Tibial artery (tissue), 4 donors: ENCODE results near the gene GRPEL1.

Experiments
- DNase-seq, 2 donors: peaks; one replicate each; pipeline ENCODE4 v3.0.0-alpha.2; 2019
- H3K27ac ChIP-seq, 2 donors: fragments of 200-600 bp; sonication (generic) in 1 of 2; 1 replicate in 1 of 2; 2 replicates in 1 of 2; pipeline ENCODE4 v1.5.1; 2018 to 2019; ENCODE audit warnings: mild to moderate bottlenecking in 1 of 2
- H3K27me3 ChIP-seq, 2 donors: fragments of 200-600 bp; sonication (generic) in 1 of 2; one replicate each; pipeline versions ENCODE4 v1.5.1 to v1.6.0; 2016 to 2019
- H3K36me3 ChIP-seq, 3 donors: fragments of 200-600 bp; sonication (generic) in 2 of 3; one replicate each; pipeline ENCODE4 v1.5.1; 2016 to 2019; ENCODE audit warnings: mild to moderate bottlenecking in 2 of 3
- H3K4me1 ChIP-seq, 4 donors: fragments of 200-600 bp; sonication (generic) in 2 of 4; 1 replicate in 3 of 4; 2 replicates in 1 of 4; pipeline ENCODE4 v1.5.1; 2016 to 2019
- H3K4me3 ChIP-seq, 2 donors: fragments of 200-600 bp; sonication (generic) in 1 of 2; 1 replicate in 1 of 2; 2 replicates in 1 of 2; pipeline ENCODE4 v1.5.1; 2018 to 2019; ENCODE audit warnings: mild to moderate bottlenecking in 2 of 2
- H3K9me3 ChIP-seq, 3 donors: fragments of 200-600 bp; sonication (generic) in 1 of 3; one replicate each; pipeline ENCODE4 v1.5.1; 2016 to 2019
- intact Hi-C: fragments of 100-400 bp; cut with DNase I; formaldehyde crosslinking; loops from one replicate; pipeline ENCODE4 v1.15.0; 2023; ENCODE audit warnings: low total_unique reads
- TF ChIP-seq, protein P1 (sequence below), 2 experiments: fragments of 200-600 bp in 1 of 2; fragments of 450-650 bp in 1 of 2; IDR thresholded peaks; one replicate each; pipeline ENCODE4 v1.5.1; 2017 to 2019; ENCODE audit warnings: antibody characterized with exemption in 2 of 2, mild to moderate bottlenecking in 1 of 2, moderate library complexity in 1 of 2

Gene GRPEL1

DNA sequence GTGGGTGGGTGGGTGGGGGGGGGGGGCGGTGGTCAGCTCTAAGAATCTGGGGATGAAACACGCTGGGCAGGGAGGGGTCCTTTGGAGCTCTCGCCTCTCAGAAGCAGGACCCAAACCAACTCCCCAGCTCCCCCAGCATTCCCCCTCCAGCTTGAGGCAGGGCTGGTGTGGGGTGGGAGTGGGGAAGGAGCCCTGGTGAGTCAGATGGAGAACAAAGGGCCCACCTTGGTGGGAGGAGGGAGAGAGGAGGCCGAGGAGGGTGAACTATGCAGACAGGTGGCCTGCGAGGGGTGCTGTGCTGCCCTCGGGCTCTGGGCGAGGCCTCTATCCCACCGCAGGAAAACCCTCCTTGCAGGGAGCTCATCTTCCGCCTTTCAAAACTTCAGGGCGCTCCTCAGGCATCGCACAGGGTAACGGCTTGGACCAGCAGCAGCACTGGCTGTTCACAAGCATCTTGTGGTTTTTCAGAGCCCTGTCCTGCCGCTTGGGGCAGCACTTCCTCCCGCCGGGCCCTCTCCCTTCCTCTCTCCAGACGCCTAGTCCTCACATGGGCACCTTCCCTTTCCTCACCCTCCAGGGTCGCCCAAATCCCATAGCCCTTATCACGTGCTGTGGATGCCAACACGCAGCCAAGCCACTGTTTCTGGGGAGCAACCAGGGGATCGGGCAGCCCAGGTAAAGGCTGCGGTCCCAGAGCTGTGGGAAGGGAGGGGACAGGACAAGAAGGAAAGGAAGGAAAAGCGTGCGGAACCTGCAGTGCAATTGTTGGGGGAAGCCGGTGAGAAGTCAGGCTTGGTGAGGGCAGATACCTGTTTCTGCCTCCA lies 34.0 kb upstream of the GRPEL1 start:
- no peaks in the 10 kb centered on the region for H3K9me3 ChIP-seq
- H3K4me3 ChIP-seq = peak overlapping the region; percentile 69 to 82
- peaks cover 0 to 33% (median 22%) of the 10 kb centered on the region in 4 donors for H3K4me1 ChIP-seq
- no peaks in the 10 kb centered on the region for H3K36me3 ChIP-seq
- DNase-seq = peak; percentile 75 to 88
- no peaks in the 10 kb centered on the region for H3K27me3 ChIP-seq
- intact Hi-C loops = no loop called here
- TF ChIP-seq, protein P1, sequence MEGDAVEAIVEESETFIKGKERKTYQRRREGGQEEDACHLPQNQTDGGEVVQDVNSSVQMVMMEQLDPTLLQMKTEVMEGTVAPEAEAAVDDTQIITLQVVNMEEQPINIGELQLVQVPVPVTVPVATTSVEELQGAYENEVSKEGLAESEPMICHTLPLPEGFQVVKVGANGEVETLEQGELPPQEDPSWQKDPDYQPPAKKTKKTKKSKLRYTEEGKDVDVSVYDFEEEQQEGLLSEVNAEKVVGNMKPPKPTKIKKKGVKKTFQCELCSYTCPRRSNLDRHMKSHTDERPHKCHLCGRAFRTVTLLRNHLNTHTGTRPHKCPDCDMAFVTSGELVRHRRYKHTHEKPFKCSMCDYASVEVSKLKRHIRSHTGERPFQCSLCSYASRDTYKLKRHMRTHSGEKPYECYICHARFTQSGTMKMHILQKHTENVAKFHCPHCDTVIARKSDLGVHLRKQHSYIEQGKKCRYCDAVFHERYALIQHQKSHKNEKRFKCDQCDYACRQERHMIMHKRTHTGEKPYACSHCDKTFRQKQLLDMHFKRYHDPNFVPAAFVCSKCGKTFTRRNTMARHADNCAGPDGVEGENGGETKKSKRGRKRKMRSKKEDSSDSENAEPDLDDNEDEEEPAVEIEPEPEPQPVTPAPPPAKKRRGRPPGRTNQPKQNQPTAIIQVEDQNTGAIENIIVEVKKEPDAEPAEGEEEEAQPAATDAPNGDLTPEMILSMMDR (IDR thresholded peaks at IDR 0.05) = peak; percentile 62 to 74
- peak overlapping the region; percentile 88 to 92 for H3K27ac ChIP-seq

DNA sequence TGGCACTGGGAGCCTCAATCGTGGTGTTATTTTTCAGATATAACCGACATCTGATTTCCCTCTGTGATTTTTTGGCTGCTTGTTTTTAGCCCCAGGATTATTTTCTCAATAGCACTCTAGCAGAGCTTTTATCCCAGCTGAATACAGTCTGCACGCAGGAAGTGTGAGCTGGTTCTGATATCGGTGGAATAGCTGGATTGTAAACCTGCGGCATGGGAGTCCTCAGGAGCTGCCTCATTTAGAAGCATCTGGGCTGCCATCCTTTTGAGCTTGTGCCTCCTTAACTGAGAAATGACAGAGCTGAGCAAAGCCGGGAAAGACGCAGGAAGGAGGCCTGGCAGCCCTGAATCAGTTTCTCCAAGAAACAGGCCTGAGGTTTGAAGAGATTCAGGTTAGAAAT lies 28.4 kb upstream of the GRPEL1 start:
- no peaks in the 10 kb centered on the region for H3K36me3 ChIP-seq
- intact Hi-C loops = no loop called here
- H3K27ac ChIP-seq = no peak overlapping the region
- H3K27me3 ChIP-seq = no peaks in the 10 kb centered on the region
- TF ChIP-seq, protein P1 (IDR thresholded peaks at IDR 0.05) = no peak
- DNase-seq = peak in 1 of 2 donors; percentile 29
- peaks cover 0 to 2% (median 0%) of the 10 kb centered on the region in 4 donors for H3K4me1 ChIP-seq
- no peaks in the 10 kb centered on the region for H3K9me3 ChIP-seq
- H3K4me3 ChIP-seq = no peak overlapping the region

DNA sequence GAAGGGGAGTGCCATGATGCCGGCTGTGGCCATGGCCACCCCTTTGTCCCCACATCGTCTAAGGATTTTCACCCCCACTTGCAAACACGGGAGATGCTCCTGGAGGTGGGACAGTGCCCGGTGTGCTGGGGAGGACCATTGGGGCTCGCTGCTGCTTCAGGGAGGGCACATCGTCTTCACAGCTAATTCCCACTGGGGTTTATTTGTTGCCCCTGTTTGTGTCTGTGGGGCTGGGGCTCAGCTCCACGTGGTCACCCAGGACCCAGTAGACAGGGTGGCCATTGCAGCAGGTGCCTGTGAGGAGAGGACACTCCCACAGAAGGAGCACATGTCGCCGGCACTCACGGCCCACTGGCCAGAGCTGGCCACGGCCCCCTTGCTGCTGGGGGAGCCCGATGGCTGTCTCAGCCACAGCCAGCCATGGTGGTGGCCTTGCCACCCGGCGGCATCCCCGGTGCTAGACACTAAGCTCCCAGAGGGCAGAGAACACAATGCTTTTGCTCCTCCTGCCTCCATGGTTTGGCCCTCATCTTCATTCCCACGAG lies 27.8 kb upstream of the GRPEL1 start:
- Histone ChIP-seq H3K27me3 (no peaks in the 10 kb centered on the region), H3K4me1 (no peaks in the 10 kb centered on the region), H3K36me3 (no peaks in the 10 kb centered on the region), H3K27ac (no peak overlapping the region), H3K9me3 (no peaks in the 10 kb centered on the region), H3K4me3 (no peak overlapping the region)
- DNase-seq = peak in 1 of 2 donors; percentile 56
- TF ChIP-seq, protein P1 (IDR thresholded peaks at IDR 0.05) = no peak
- intact Hi-C loops = no loop called here

DNA sequence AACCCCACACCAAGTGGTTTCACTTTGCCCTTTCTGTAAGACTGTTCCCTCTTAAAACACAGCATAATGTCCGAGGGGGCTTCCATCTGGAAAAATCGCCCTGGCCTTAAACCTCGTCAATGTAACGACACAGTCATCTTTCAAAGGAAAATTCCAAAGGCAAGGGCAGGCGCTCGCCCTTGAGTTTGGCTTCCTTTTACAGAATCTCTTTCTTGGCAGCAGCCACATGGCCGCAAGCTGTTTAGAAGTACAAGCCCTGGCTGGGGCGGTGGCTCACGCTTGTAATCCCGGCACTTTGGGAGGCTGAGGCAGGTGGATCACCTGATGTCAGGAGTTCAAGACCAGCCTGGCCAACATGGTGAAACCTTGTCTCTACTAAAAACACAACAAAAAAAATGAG lies 27.1 kb upstream of the GRPEL1 start:
- Histone ChIP-seq H3K27me3 (no peaks in the 10 kb centered on the region), H3K27ac (no peak overlapping the region), H3K9me3 (no peaks in the 10 kb centered on the region), H3K36me3 (no peaks in the 10 kb centered on the region), H3K4me3 (no peak overlapping the region), H3K4me1 (peaks cover 0 to 2% (median under 1%) of the 10 kb centered on the region in 4 donors)
- TF ChIP-seq, protein P1 (IDR thresholded peaks at IDR 0.05) = no peak
- intact Hi-C loops = no loop called here
- peak in 1 of 2 donors; percentile 63 for DNase-seq

DNA sequence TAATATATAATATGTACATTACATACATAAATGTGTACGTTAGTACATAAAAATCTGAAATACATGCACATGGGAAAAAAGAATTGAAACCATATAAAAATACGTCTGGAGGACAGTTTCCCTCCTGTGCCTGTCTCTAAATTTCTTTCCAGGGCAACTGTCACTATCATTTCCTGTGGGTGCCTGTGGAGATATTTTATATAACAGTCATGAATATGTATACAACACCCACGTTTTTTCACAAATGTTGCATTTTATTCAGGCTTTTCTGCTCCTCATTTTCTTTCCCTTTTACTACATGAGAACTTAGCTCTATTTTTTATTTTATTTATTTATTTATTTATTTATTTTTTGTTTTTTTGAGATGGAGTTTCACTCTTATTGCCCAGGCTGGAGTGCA lies 24.2 kb upstream of the GRPEL1 start:
- H3K4me3 ChIP-seq = no peak overlapping the region
- H3K27me3 ChIP-seq = no peaks in the 10 kb centered on the region
- no peak for DNase-seq
- H3K36me3 ChIP-seq = no peaks in the 10 kb centered on the region
- TF ChIP-seq, protein P1 (IDR thresholded peaks at IDR 0.05) = no peak
- no peaks in the 10 kb centered on the region for H3K9me3 ChIP-seq
- intact Hi-C loops = no loop called here
- H3K27ac ChIP-seq = no peak overlapping the region
- H3K4me1 ChIP-seq = peaks cover 0 to 9% (median 6%) of the 10 kb centered on the region in 4 donors
